ENCODE measurements around the gene ZNF710.

ZNF710 gene

DNA sequence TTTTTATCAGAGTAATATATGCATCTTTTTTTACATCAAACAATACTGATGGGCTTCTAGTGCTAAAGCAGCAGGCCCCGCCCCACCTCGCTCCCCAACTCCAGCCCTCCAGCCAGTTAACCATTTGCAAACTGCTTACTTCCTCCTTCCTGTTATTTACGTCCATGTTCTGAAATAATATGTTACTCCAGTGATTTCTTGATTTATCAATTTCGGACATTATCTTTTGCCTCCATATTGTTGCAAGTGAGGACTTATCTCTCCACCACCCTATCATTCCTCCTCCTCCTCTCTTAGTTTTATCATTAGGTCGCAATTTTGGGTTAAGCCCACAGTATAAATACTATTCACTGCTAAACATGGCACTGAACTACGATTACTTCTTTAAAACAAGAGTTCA, 39.5 kb downstream of the ZNF710 start:
- DNase-seq, result no peak

- DNase-seq, result no peak
Measured at GRCh38 chr15:90042356-90042755, 41.2 kb downstream of the ZNF710 start.

- DNase-seq, result no peak
Measured at GRCh38 chr15:90042766-90043529, 41.8 kb downstream of the ZNF710 start.

DNA sequence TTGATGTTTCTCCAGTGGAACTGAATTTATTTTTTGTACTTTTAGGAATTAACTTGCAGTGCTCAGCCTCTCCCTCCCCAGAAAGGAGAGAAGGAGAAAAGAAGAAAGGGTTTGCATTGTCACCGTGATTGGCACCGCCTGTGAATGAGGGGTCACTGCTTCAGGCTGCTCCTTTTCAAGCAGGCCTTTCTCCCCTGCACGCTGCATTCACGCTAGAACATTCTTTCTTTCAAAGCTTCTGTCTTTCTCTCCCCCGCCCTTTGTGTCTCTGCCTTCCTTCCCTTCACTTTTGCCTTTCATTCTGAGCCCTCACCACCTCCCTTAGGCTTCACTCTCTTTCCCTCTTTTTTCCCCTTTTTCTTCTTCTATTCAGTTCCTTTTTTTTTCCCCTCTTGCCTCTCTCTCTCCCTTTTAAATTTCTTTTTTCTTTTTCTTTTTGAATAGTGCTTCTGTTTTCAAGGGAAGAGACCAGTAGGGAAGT, 42.4 kb downstream of the ZNF710 start:
- DNase-seq, result no peak

DNA sequence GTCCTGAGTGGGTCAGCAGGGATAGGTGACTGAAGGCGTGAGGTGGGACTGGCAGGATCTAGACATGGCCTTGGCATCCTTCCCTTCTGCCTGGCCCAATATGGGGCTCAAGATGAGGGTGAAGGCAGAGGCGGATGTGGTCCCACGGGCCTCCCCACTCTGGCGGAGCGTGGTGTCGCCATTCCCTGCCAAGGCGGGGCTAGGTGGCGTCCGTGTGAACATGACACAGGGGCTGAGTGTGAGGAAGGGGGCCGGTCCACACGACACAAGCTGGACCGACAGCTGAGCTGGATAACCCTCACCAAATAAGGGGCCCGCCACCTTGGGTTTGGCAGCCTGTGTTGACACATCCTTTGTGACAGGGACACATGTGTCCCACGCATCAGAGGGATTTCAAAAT, 43.1 kb downstream of the ZNF710 start:
- DNase-seq, result no peak

- DNase-seq, result no peak
Measured at GRCh38 chr15:90044916-90045371, 43.8 kb downstream of the ZNF710 start.

DNA sequence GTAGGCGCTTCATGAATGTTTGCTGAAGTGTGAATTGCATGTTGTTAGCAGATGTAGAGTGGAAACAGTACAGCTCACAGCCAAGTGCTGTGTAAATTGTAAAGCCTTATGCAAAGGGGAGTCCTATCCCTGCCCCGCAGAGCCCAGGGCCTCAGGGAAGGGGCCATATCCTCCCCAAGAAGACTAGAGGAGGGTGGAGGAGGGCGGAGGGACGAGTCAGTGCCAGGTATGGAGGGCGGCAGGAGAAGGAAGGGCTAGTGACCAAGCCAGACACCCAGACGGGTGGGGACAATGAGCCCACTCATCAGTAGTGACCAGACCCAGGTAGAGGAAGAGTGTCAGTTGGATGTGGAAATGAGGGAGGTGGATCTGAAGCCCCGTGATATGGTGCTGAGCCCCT, 45.2 kb downstream of the ZNF710 start:
- DNase-seq, result no peak

- no peak for DNase-seq
Measured at GRCh38 chr15:90046911-90047392, 45.8 kb downstream of the ZNF710 start.

DNA sequence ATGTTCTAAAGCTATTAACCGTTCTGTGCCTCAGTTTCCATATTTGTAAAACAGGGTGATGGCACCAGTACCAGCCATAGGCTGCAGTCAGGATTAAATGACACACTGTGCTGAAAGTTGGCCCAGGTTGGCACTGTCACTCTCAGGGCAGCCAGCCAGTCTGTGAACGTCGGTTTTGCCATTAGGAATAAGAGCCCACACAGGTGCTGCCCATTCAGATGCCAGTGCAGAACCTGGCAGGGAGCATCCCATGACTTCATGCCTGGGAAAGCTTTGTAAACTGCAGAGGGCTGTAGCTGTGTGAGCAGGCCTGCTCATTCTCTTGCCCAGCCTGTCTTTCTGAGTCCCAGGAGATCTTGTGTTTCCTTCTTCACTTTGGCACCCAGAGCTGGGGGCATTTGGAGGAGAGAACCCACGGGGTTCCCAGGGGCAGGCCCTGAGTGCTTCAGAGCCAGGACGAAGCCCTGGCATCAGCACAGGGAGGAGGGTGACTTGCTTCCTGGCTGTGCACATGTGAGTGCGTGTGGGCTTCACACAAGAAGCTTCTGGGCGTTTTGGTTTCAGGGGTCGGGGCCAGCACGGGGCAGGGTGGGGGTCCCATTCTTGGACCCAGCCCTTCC, 46.9 kb downstream of the ZNF710 start:
- no peak for DNase-seq

DNA sequence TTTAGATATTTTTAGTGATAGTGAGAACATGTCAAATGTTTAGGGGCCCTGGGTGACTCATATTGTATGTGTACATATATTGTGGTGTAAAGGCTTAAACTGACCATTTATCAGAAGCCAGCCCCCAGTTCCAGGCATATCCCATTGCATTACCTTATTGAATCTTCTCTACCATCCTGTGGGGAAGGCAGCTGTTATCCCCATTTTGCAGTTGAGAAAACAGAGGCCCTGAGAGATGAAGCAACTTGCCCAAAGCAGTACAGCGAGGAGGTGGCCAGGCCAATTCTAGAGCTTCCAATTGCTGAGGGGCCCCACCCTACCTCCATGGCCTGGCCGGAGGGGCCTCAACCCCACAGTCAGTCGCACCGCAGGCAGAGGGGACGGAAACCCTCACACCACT, 47.9 kb downstream of the ZNF710 start:
- DNase-seq, result no peak

DNA sequence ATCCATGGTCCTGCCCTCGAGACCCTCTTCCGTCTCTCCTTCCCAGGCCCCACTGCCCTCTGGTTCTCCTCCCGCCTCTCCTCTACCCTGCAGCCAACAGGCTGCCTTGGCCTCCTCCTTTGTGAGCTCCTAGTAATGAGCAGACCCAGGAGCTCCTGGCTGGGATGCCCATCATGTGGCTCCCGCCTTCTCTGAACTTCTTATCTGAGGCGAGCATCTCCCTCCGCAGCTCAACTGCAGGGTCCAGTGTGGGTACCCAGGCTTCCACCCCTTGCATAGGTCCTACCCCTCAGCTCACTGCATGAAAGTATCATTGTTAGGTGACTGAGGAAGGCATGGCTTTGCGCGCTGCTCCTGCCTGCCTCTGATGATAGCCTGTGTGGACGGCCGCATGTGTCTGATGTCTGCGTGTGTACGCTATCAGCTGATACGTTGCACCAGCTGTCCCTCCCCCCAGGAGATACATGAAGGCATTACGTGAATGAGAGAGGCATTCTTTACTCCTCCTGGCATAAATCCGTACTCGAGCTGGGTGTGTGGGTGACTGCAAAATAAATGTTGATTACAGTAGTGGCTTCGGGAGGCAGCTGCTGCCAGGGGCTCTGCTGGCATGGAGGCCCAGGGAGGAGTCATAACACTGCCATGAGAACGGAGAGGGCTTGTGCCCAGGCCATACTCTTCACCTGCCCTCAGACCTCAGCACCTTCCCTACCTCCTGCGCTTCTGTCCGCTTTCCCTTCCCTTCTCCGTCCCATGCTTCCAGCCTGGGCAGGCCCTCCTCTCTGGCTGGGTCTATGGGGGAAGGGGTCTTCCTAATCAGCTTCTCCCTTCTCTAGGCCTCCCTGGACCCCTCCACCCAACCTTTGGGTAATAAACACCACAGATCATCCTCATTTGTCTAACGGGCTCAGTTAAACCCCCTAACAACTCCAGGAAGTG, 48.8 kb downstream of the ZNF710 start:
- DNase-seq, result no peak

DNA sequence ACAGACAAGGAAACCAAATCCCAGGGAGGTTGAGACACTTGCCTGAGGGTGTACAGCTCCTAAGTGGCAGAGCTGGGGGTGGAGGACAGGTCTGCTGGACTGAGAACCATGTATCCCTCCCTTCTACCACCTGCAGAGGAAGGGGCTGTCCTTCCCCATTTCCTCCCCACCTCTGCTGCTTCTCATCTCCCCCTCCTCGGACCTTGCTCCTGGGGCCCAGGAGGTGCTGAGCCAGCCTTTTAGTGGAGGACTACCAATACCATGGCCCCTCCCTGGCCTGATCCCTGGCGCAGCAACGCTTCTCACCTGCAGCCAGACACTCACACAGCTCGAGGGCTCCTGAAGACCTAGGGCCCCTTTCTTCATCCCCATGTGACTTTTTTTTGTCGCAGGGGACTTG, 50.8 kb downstream of the ZNF710 start:
- no peak for DNase-seq

GRCh38 chr15:90053685-90054466, 52.8 kb downstream of the ZNF710 start:
- DNase-seq, result no peak

GRCh38 chr15:90054618-90055097, 53.5 kb downstream of the ZNF710 start:
- DNase-seq, result no peak

GRCh38 chr15:90055182-90055581, 54.1 kb downstream of the ZNF710 start:
- DNase-seq, result no peak

GRCh38 chr15:90056529-90056928, 55.4 kb downstream of the ZNF710 start:
- no peak for DNase-seq

- DNase-seq, result no peak
Measured at GRCh38 chr15:90058308-90058707, 57.2 kb downstream of the ZNF710 start.

- DNase-seq, result no peak
Measured at GRCh38 chr15:90058775-90059174, 57.7 kb downstream of the ZNF710 start.

DNA sequence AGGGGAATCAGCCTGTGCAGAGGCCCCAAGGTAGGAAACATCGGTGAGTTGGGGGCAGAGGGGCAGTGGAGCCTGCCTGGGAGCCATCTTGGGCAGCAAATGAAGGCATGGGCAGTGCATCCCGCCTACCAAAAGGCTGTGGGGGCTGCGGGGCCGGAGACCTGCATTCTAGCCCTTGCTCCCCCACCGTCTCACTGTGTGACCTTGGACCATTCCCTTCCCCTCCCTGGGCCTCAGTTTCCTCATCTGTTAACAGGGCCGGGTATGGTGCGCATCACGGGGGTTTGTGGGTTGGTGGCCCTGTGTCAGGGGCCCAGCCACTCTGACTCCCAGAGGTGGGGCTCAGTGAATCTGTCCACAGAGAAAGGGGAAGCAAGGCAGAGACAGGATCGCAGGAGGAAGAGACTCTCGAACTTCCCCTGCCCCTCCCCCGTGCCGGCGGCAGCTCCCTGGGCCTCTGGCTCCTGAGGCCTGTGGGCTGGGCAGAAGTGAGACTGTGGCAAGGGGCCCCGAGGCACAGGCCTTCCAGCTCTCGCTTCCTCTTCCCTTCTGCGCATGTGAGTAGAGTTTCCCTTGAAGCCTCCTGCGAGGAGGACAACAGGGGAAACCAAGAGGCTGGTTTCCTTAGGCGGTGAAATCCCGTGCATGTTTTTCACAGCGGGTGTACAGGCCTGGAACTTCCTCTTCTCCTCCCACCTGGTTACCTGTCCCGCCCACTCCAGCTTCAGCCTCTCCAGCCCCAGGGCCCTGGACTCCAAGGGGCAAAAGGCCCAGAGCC, 58.3 kb downstream of the ZNF710 start:
- DNase-seq, result peak; percentile 57

DNA sequence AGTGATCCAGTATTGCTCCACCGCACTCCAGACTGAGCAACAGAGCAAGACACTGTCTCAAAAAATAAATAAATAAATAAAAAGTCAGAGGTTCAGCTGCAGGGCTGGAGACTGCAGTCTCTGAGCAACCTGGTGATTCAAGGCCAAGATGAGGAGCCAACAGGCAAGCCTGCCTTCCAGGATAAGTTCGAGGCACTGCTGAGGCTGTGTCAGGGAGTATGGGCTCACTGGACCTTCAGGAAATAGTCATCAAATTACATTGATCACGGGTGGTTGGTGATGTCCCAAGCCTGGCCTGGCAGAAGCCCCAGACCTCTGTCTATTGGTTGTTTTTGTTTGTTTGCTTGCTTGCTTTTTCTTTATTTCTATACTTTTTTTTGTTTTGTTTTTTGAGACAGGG, 59.7 kb downstream of the ZNF710 start:
- no peak for DNase-seq

- DNase-seq, result peak; percentile 41
Measured at GRCh38 chr15:90062023-90062442, 60.9 kb downstream of the ZNF710 start.
